Skeletal muscle satellite cell (primary cell): ENCODE data around the gene CAPZA1.

Experiments
- H3K27me3 ChIP-seq: 2 replicates; pipeline ENCODE4 v1.7.0; 2013; ENCODE audit warnings: low read length; ENCODE audit not compliant: control insufficient read depth, insufficient read depth
- H3K36me3 ChIP-seq: 2 replicates; pipeline ENCODE4 v1.7.0; 2013; ENCODE audit warnings: mild to moderate bottlenecking, control low read depth, low read length; ENCODE audit not compliant: insufficient read depth
- H3K4me1 ChIP-seq: 2 replicates; pipeline ENCODE4 v1.7.0; 2013; ENCODE audit warnings: low read length; ENCODE audit not compliant: control insufficient read depth, insufficient read depth
- H3K4me2 ChIP-seq: 2 replicates; pipeline ENCODE4 v1.7.0; 2013; ENCODE audit warnings: mild to moderate bottlenecking, low read length
- H3K4me3 ChIP-seq: 2 replicates; pipeline ENCODE4 v1.7.0; 2013; ENCODE audit warnings: low read length
- H3K9ac ChIP-seq: 2 replicates; pipeline ENCODE4 v1.7.0; 2013; ENCODE audit warnings: mild to moderate bottlenecking, low read depth, low read length, moderate library complexity
- H3K9me3 ChIP-seq: replicated peaks from 2 replicates; pipeline ENCODE4 v1.7.0; 2013; ENCODE audit warnings: mild to moderate bottlenecking, control low read depth, low read length

Gene CAPZA1

DNA sequence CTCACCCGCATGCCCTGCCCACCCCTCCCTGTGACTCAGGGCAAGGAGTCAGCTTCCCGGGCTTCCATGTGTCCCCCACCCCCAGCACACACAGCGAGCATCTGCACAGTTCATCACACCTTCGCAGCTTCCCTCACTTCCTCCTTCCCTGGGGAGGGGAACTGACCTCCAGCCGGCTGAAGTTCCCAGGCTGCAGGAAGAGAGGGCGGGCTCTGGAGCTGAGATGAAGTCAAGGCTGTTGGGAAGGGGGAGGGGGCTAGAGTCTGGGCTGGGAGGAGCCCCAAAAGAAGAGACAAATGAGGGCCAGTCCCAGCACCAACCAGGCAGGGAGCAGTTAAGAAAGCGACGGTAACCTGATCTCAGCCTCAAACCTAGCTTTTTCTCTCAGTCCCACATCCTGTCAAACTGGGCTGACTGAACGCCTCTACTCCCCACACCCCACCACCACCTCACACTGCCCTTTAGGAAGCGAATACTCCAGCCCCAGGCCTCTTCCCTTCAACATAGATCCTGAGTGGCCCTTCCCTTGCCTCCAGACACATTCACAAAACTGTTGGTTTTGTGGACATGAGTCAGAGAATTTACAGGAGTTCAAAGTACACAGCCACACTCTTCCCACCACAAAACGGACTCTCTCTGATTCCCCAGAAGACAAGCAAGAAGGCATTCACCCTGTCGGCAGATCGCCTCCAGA lies 85.4 kb downstream of the CAPZA1 start:
- Histone ChIP-seq H3K9ac (peak overlapping the region; percentile 96), H3K9me3 (no peaks in the 10 kb centered on the region), H3K27me3 (no peaks in the 10 kb centered on the region), H3K4me2 (peak overlapping the region; percentile 91), H3K36me3 (peaks cover 41% of the 10 kb centered on the region), H3K4me1 (peaks cover 51% of the 10 kb centered on the region), H3K4me3 (peak overlapping the region; percentile 93)

DNA sequence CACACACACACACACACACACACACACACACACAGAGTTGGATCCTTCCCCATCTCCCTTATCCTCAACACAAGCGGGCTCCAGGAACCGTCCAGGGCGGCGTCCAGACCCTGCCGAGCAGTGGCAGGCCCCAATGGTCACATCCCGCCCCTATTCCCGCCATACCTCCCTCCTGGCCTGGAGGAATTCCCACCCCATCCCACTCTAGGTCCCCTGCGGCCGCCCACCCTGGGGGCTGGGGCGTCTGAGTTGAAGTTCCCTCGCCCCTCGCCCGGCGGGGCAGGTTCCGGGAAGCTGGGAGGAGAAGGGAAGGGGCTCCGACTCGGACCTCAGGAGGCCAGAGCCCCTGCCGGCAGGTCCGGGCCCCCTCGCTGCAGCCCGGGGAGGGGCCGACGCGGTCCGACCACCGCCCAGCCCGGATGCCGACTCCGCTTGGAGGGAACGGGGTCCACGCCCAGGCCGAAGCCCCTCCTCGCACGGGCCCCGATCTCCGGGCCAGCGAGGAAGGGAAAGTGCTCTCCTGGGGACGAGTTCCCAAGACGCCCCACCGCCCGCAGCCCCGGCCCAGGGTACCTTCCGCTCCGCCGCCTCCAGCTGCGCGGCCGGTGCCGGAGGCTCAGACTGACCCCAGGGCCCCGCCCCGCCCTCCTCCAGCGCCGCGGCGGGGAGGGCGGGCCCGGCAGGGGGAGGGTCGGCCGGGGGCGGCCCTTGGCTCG lies 87.0 kb downstream of the CAPZA1 start, which contains the start of gene RHOC:
TSS of gene RHOC (minus strand) at position 623 of the 716 bp plus-strand sequence. CDS start 3,328 bp downstream, outside the sequence.
- Histone ChIP-seq H3K9me3 (no peaks in the 10 kb centered on the region), H3K36me3 (peaks cover 27% of the 10 kb centered on the region), H3K4me2 (peak within 1 kb of the TSS; percentile 91), H3K4me3 (peak within 1 kb of the TSS; percentile 93), H3K9ac (peak within 1 kb of the TSS; percentile 96), H3K27me3 (no peaks in the 10 kb centered on the region), H3K4me1 (peaks cover 35% of the 10 kb centered on the region)

DNA sequence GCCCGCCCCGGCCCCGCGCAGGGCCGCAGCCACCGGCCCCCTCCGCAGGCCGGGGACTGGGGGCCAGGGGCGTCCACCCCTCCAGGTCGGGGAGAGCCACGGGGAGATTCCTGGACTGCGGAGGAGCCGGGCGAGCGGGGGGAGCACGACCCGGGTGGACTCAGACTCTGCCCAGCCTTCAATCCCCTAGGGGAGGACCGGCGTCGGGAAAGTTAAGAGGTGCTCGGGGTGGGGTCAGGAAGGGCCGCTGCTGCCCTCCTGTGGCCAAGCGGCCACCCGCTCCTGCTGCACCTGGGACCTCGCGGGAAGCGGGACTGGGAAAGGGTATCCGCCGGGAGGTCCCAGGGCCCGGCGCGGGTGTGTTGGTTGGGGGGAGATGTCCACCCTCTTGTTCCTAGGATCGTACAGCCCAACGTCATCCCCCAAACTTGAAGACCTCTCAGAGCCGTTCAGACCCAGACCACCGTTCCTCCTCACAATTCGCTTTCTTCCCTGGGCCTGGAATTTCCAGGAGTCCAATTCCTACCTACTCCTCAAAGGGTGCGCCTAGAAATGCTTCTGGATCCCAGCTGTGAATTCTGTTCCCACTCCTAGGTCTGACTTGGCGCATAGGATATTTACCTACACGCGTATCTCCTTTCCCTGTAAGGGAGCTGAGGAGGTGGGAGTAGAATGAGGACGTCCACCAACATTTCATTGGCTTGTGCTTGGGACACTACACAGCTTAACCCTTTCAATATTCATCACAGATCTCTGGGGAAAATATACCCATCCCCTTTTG lies 87.8 kb downstream of the CAPZA1 start:
- no peaks in the 10 kb centered on the region for H3K9me3 ChIP-seq
- H3K4me3 ChIP-seq, result peak overlapping the region; percentile 93
- H3K36me3 ChIP-seq, result peaks cover 19% of the 10 kb centered on the region
- H3K4me2 ChIP-seq, result peak overlapping the region; percentile 91
- peaks cover 28% of the 10 kb centered on the region for H3K4me1 ChIP-seq
- H3K27me3 ChIP-seq, result no peaks in the 10 kb centered on the region
- H3K9ac ChIP-seq, result peak overlapping the region; percentile 96

- no peaks in the 10 kb centered on the region for H3K9me3 ChIP-seq
- peaks cover 22% of the 10 kb centered on the region for H3K4me1 ChIP-seq
- no peaks in the 10 kb centered on the region for H3K27me3 ChIP-seq
- peak overlapping the region; percentile 96 for H3K9ac ChIP-seq
- H3K4me2 ChIP-seq, result peak overlapping the region; percentile 91
- no peak overlapping the region for H3K4me3 ChIP-seq
- peaks cover 13% of the 10 kb centered on the region for H3K36me3 ChIP-seq
Measured at GRCh38 chr1:112708002-112708448, 88.4 kb downstream of the CAPZA1 start.

GRCh38 chr1:112708489-112708888 lies 88.9 kb downstream of the CAPZA1 start:
- Histone ChIP-seq H3K27me3 (no peaks in the 10 kb centered on the region), H3K9ac (no peak overlapping the region), H3K9me3 (no peaks in the 10 kb centered on the region), H3K4me1 (peaks cover 21% of the 10 kb centered on the region), H3K4me3 (no peak overlapping the region), H3K4me2 (no peak overlapping the region), H3K36me3 (peaks cover 9% of the 10 kb centered on the region)

GRCh38 chr1:112710159-112710558 lies 90.5 kb downstream of the CAPZA1 start:
- Histone ChIP-seq H3K27me3 (no peaks in the 10 kb centered on the region), H3K9me3 (no peaks in the 10 kb centered on the region), H3K4me3 (no peak overlapping the region), H3K4me2 (no peak overlapping the region), H3K9ac (no peak overlapping the region), H3K36me3 (no peaks in the 10 kb centered on the region), H3K4me1 (peaks cover 18% of the 10 kb centered on the region)

DNA sequence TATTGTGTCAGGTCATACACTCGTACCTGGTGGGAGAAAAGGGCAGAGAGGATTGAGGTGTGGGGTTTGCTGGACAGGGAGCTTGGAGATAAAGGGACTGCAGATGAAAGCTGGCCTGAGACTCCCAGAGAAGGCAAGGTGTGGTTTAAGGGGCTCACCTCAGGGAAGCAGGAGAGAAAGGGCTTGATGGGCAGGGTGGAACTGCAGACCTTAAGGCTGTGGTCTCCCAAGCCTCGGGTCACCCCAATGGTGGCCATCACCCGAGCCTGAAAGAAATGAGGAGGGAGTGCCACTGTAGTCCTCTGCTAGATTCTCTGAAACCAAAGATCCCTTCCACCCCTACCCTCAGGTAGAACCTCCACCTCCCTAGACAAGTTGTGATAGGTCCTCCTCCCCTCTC lies 91.0 kb downstream of the CAPZA1 start:
- no peak overlapping the region for H3K4me3 ChIP-seq
- H3K27me3 ChIP-seq, result no peaks in the 10 kb centered on the region

DNA sequence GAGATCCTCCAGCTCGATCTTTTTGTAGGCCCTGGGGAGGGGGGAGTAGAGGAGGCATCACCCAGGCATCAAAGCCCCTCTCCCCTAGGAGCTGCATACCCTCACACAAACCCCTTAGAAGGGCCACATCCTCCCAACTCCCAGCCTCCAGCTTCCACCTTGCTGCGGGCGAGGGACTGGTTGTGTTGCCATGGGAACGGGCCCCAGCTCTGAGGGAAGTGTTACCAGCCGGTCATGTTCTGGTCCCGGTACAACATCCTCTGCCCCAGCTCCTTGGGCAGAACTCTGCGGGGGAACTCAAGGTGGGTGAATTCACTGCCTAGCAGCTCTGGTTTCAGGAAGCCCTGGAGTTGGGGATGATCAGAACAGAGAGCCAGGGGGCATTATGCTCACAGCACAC lies 91.4 kb downstream of the CAPZA1 start:
- Histone ChIP-seq H3K4me1 (peaks cover 22% of the 10 kb centered on the region), H3K27me3 (no peaks in the 10 kb centered on the region), H3K4me3 (no peak overlapping the region)

More for the DNA sequence above, 91.0 kb downstream of the CAPZA1 start:
- Histone ChIP-seq H3K36me3 (no peaks in the 10 kb centered on the region), H3K9ac (no peak overlapping the region), H3K4me2 (no peak overlapping the region), H3K9me3 (no peaks in the 10 kb centered on the region), H3K4me1 (peaks cover 18% of the 10 kb centered on the region)

GRCh38 chr1:112711670-112712069 lies 92.0 kb downstream of the CAPZA1 start:
- Histone ChIP-seq H3K36me3 (no peaks in the 10 kb centered on the region), H3K4me3 (no peak overlapping the region)

More for the DNA sequence above, 91.4 kb downstream of the CAPZA1 start:
- no peaks in the 10 kb centered on the region for H3K9me3 ChIP-seq
- no peak overlapping the region for H3K4me2 ChIP-seq
- no peak overlapping the region for H3K9ac ChIP-seq
- no peaks in the 10 kb centered on the region for H3K36me3 ChIP-seq

GRCh38 chr1:112712191-112712590 lies 92.6 kb downstream of the CAPZA1 start:
- Histone ChIP-seq H3K4me3 (no peak overlapping the region), H3K9ac (no peak overlapping the region), H3K4me1 (peaks cover 22% of the 10 kb centered on the region), H3K9me3 (no peaks in the 10 kb centered on the region), H3K36me3 (no peaks in the 10 kb centered on the region), H3K4me2 (no peak overlapping the region), H3K27me3 (no peaks in the 10 kb centered on the region)

More at GRCh38 chr1:112711670-112712069, 92.0 kb downstream of the CAPZA1 start:
- H3K4me1 ChIP-seq, result peaks cover 22% of the 10 kb centered on the region
- H3K9me3 ChIP-seq, result no peaks in the 10 kb centered on the region
- no peaks in the 10 kb centered on the region for H3K27me3 ChIP-seq
- no peak overlapping the region for H3K9ac ChIP-seq
- no peak overlapping the region for H3K4me2 ChIP-seq

GRCh38 chr1:112712701-112713128 lies 93.1 kb downstream of the CAPZA1 start:
- Histone ChIP-seq H3K9ac (no peak overlapping the region), H3K36me3 (no peaks in the 10 kb centered on the region), H3K9me3 (no peaks in the 10 kb centered on the region), H3K4me1 (peaks cover 18% of the 10 kb centered on the region), H3K4me3 (no peak overlapping the region), H3K27me3 (no peaks in the 10 kb centered on the region), H3K4me2 (no peak overlapping the region)
